ENCODE measurements around the gene ILDR1.

Gene ILDR1

DNA sequence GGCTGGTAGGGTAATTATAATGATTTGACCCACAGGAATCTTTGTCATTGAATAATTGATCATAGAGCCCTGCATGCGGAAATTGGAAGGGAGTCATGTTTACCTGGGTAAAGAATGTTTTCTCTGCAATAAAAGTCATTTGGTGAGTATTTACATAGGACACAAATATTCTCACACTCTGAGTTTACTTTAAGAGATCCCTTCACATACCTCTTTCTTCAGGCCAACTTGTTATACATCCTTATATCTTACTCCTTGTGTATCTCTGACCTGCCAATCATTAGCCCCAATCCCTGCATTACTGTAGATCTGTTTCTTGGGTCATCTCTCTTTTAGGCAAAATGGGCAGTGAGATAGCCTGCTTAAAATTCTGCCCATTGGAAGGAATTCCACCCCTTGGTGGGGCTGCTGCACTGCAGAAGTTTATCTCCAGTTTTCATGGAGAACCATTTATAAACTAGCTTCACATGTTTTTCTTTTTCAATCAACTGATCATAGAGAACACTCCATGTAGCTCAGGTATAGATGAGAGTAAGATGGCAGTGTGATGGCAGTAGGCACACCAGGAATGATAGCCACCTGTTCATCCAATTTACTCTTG lies 46.2 kb downstream of the ILDR1 start:
- in situ Hi-C loops (cut with MboI; ENCODE audit: low pct_unique_long_range_greater_than_20kb, low sequenced_read_pairs, unreplicated experiment), result loop anchor here (10.0 kb wide), 1 partner anchor 81 kb away; the partner anchor contains the start of gene SLC15A2
- TF ChIP-seq, protein P1, sequence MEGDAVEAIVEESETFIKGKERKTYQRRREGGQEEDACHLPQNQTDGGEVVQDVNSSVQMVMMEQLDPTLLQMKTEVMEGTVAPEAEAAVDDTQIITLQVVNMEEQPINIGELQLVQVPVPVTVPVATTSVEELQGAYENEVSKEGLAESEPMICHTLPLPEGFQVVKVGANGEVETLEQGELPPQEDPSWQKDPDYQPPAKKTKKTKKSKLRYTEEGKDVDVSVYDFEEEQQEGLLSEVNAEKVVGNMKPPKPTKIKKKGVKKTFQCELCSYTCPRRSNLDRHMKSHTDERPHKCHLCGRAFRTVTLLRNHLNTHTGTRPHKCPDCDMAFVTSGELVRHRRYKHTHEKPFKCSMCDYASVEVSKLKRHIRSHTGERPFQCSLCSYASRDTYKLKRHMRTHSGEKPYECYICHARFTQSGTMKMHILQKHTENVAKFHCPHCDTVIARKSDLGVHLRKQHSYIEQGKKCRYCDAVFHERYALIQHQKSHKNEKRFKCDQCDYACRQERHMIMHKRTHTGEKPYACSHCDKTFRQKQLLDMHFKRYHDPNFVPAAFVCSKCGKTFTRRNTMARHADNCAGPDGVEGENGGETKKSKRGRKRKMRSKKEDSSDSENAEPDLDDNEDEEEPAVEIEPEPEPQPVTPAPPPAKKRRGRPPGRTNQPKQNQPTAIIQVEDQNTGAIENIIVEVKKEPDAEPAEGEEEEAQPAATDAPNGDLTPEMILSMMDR (IDR thresholded peaks at IDR 0.05; ENCODE audit: extremely low read depth, insufficient read depth, missing control alignments), result peak; percentile 15
- no peak for DNase-seq (ENCODE audit: low spot score)

DNA sequence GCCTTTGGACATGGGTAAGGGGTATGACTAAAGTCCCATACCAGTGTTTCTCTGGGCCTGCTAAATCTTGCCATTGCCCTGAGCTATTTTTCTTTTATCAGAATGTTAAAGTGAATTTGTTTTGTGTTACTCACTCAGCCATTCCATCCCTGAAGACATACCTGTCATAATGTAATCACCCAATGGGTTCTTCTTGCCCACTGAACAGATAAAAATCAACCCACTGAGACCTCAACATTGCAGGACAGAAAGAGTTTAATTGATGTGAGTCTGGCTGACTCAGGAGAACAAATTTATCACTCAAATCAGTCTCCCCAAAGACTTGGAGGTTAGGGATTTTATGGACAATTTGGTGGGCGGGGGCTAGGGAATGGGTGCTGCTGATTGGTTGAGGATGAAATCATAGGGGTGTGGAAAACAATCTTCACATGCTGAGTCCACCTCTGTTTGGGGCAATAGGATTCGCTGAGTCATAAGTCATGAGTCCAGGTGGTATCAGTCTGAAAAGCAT lies 47.4 kb downstream of the ILDR1 start:
- in situ Hi-C loops (cut with MboI; ENCODE audit: low pct_unique_long_range_greater_than_20kb, low sequenced_read_pairs, unreplicated experiment), result loop anchor here (10.0 kb wide), 1 partner anchor 80 kb away; the partner anchor contains the start of gene SLC15A2

DNA sequence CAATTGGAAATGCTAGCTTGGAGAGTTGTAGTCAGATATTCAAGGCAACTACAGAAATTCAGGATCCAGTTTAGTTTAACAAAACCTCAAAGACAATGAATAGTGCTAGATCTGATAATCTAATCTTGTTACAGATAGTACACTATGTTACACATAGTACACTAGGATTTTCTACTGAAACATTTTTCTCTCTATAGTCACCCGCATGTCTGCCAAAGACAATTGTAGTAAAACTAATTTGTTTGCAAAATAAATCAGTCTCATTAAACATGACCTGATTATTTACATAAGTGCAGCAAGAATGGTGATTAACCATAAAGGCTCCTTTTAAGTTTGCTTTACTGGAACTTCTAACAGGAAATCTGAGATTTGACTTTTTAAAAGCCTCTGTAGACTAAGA lies 52.0 kb downstream of the ILDR1 start:
- in situ Hi-C loops (cut with MboI; ENCODE audit: low pct_unique_long_range_greater_than_20kb, low sequenced_read_pairs, unreplicated experiment), result loop anchor here (10.0 kb wide), 1 partner anchor 75 kb away; the partner anchor contains the start of gene SLC15A2
- DNase-seq (ENCODE audit: low spot score), result no peak
- TF ChIP-seq, protein P1 (IDR thresholded peaks at IDR 0.05; ENCODE audit: extremely low read depth, insufficient read depth, missing control alignments), result no peak

More for the DNA sequence above, 47.4 kb downstream of the ILDR1 start:
- DNase-seq (ENCODE audit: low spot score), result no peak
- TF ChIP-seq, protein P1 (IDR thresholded peaks at IDR 0.05; ENCODE audit: extremely low read depth, insufficient read depth, missing control alignments), result no peak

DNA sequence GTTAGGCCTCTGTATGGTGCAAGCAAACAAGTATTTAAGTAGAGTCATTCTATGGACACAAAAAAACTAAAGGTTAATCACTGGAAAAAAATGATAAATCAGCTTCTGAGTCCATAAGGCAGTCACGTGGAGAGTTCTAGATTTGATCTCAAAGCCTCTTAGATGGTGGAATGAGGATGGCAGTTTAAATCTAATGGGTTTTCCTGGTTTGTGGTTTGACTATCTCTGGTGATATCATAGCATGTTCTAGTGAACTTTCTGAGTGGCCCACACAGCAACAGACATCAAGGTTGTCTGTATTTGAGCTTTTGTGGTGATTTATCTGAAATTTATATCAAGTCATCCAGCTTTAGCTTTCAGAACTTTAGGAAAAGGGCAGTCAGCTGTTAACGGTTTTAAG lies 52.4 kb downstream of the ILDR1 start:
- in situ Hi-C loops (cut with MboI; ENCODE audit: low pct_unique_long_range_greater_than_20kb, low sequenced_read_pairs, unreplicated experiment), result loop anchor here (10.0 kb wide), 1 partner anchor 75 kb away; the partner anchor contains the start of gene SLC15A2
- TF ChIP-seq, protein P1 (IDR thresholded peaks at IDR 0.05; ENCODE audit: extremely low read depth, insufficient read depth, missing control alignments), result no peak
- no peak for DNase-seq (ENCODE audit: low spot score)

DNA sequence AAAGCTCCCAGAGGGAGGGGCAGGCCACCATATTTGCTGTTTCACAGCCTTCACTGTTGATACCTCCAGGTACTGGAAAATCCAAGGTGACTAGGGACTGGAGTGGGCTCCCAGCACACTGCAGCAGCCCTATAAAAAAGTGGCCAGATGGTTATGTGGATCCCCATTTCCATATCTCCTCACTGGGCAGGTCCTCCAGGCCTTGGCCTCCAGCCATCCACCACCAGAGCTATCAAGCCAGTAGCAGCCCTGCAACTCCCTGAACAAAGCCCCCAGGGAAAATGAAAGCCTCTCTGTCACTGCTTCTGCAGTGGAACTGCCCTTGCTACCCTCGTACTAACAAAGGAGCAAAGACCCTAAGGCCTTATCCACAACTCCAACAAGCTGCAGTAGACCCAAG lies 58.4 kb downstream of the ILDR1 start:
- in situ Hi-C loops (cut with MboI; ENCODE audit: low pct_unique_long_range_greater_than_20kb, low sequenced_read_pairs, unreplicated experiment), result no loop called here
- TF ChIP-seq, protein P1 (IDR thresholded peaks at IDR 0.05; ENCODE audit: extremely low read depth, insufficient read depth, missing control alignments), result no peak
- DNase-seq (ENCODE audit: low spot score), result no peak

DNA sequence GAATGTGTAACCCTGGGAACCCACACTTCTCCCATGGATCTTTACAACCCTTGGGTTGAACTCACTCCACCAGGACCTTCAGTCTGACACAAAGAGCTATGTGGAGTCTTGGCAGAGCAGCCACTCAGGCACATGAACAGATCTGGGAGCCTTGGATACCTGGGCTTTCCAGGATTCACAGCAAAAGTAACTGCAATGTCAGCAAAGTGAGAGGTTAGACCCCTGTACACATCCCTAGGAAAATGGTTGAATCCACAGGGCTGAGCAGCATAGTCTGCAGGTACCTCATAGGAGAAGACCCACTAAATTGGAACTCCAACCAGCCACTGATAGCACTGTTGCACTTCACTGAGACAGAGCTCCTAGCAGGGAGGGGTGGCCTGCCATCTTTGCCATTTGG lies 59.6 kb downstream of the ILDR1 start:
- TF ChIP-seq, protein P1 (IDR thresholded peaks at IDR 0.05; ENCODE audit: extremely low read depth, insufficient read depth, missing control alignments), result no peak
- DNase-seq (ENCODE audit: low spot score), result no peak
- in situ Hi-C loops (cut with MboI; ENCODE audit: low pct_unique_long_range_greater_than_20kb, low sequenced_read_pairs, unreplicated experiment), result no loop called here

Measured in GM13977 (cell line).